GM04504 (cell line): ENCODE data around the gene KCNN3.

ENCODE experiments used
- DNase-seq: peaks from one replicate; pipeline ENCODE4 v3.0.0-alpha.2; 2012; ENCODE audit warnings: low read depth

The KCNN3 gene

GRCh38 chr1:154749078-154749760 lies 120.9 kb downstream of the KCNN3 start:
- DNase-seq: peak; percentile 55

- no peak for DNase-seq
Measured at GRCh38 chr1:154748405-154748775, 121.7 kb downstream of the KCNN3 start.

- no peak for DNase-seq
Measured at GRCh38 chr1:154747740-154748404, 122.2 kb downstream of the KCNN3 start.

- DNase-seq: no peak
Measured at GRCh38 chr1:154747380-154747739, 122.7 kb downstream of the KCNN3 start.

- DNase-seq: no peak
Measured at GRCh38 chr1:154746622-154747299, 123.3 kb downstream of the KCNN3 start.

GRCh38 chr1:154745750-154746425 lies 124.2 kb downstream of the KCNN3 start:
- DNase-seq: no peak

- no peak for DNase-seq
Measured at GRCh38 chr1:154745286-154745731, 124.8 kb downstream of the KCNN3 start.

GRCh38 chr1:154744352-154745035 lies 125.6 kb downstream of the KCNN3 start:
- no peak for DNase-seq

- DNase-seq: no peak
Measured at GRCh38 chr1:154743526-154744036, 126.5 kb downstream of the KCNN3 start.

- no peak for DNase-seq
Measured at GRCh38 chr1:154742606-154743005, 127.5 kb downstream of the KCNN3 start.

- no peak for DNase-seq
Measured at GRCh38 chr1:154741741-154742495, 128.2 kb downstream of the KCNN3 start.

GRCh38 chr1:154741327-154741726 lies 128.8 kb downstream of the KCNN3 start:
- DNase-seq: no peak

- DNase-seq: no peak
Measured at GRCh38 chr1:154739654-154740053, 130.4 kb downstream of the KCNN3 start.

GRCh38 chr1:154736841-154737240 lies 133.2 kb downstream of the KCNN3 start:
- DNase-seq: no peak

- DNase-seq: no peak
Measured at GRCh38 chr1:154735804-154736168, 134.3 kb downstream of the KCNN3 start.

GRCh38 chr1:154735061-154735803 lies 134.8 kb downstream of the KCNN3 start:
- DNase-seq: no peak

GRCh38 chr1:154733621-154734020 lies 136.5 kb downstream of the KCNN3 start:
- DNase-seq: no peak

GRCh38 chr1:154730986-154731489 lies 139.0 kb downstream of the KCNN3 start:
- no peak for DNase-seq

GRCh38 chr1:154730259-154730658 lies 139.8 kb downstream of the KCNN3 start:
- DNase-seq: no peak

- DNase-seq: no peak
Measured at GRCh38 chr1:154729577-154729976, 140.5 kb downstream of the KCNN3 start.
